H1 (cell line): ENCODE results near the gene OAS3. TPM values are rescaled to one million over a fixed set of nuclear protein-coding genes. Genes with fewer than 3 reads are reported as not detected.

Source experiments
- ATF3 ChIP-seq: IDR thresholded peaks from 2 replicates; pipeline ENCODE4 v1.6.1; 2011; ENCODE audit warnings: low read depth, mild to moderate bottlenecking, low read length; ENCODE audit not compliant: insufficient read depth
- CHD1 ChIP-seq: IDR thresholded peaks from 2 replicates; pipeline ENCODE4 v1.6.1; 2012; ENCODE audit warnings: low read depth, low read length, improper control_type of control experiment
- HDAC2 ChIP-seq, 2 experiments: fragments of 300-600 bp in 1 of 2; sonication (generic) in 1 of 2; IDR thresholded peaks; 2 replicates each; pipeline ENCODE4 v1.6.1; 2011 to 2012; ENCODE audit warnings: low read depth in 2 of 2, low read length in 2 of 2, mild to moderate bottlenecking in 2 of 2, moderate library complexity in 2 of 2, borderline replicate concordance in 1 of 2, inconsistent platforms in 1 of 2
- NRF1 ChIP-seq: IDR thresholded peaks from 2 replicates; pipeline ENCODE4 v1.6.1; 2011; ENCODE audit warnings: mild to moderate bottlenecking, low read depth, low read length, improper control_type of control experiment
- RAD21 ChIP-seq, 2 experiments: IDR thresholded peaks in 1 of 2; conservative IDR thresholded peaks in 1 of 2; 2 replicates each; pipeline ENCODE4 v1.6.1; 2011; ENCODE audit warnings: low read depth in 2 of 2, low read length in 2 of 2, improper control_type of control experiment in 1 of 2, inconsistent platforms in 1 of 2, mild to moderate bottlenecking in 1 of 2, moderate library complexity in 1 of 2
- SRF ChIP-seq: IDR thresholded peaks from 2 replicates; pipeline ENCODE4 v1.6.1; 2011; ENCODE audit warnings: mild to moderate bottlenecking, low read depth, low read length, moderate library complexity
- polyA plus RNA-seq, 7 experiments: library from polyadenylated mRNA; depleted of rRNA in 3 of 7; stranded (reverse) in 5 of 7; unstranded in 2 of 7; fragments of >200 nt in 5 of 7; fragments of 200-250 nt in 2 of 7; gene quantifications; 1 replicate in 5 of 7; 2 replicates in 1 of 7; 4 replicates in 1 of 7; pipeline versions ENCODE4 v1.2.1 to v1.2.3, GENCODE V29; 2011 to 2013; ENCODE audit warnings: missing spikeins in 2 of 7, mixed read lengths in 2 of 7
- total RNA-seq: library from RNA; stranded (reverse); fragmentation: NEBNext Ultra II Directional; extraction: Animal tissue kit (Norgen Biotek cat#: 25700); gene quantifications from 2 replicates; pipeline ENCODE4 v1.2.1, GENCODE V29; 2021

OAS3 gene
- total and polyA plus RNA-seq, 2 of the 8 experiments (the other 6 are each of a cell fraction or from before 2014, with no cell fraction given): 0.73 to 3.7 TPM

GRCh38 chr12:112900298-112901145, 37.8 kb upstream of the OAS3 start (continued):
- TF ChIP-seq HDAC2 (IDR thresholded peaks at IDR 0.05; ENCODE audit: borderline replicate concordance in 1 of 2, low read depth in 2 of 2, low read length in 2 of 2) (peak in 1 of 2 experiments; percentile 69; a peak in 1 of 4 replicates), ATF3 (no peak), CHD1 (no peak), RAD21 (IDR thresholded peaks at IDR 0.05 in 1 of 2, conservative IDR thresholded peaks at IDR 0.05 in 1 of 2; ENCODE audit: low read depth in 2 of 2, low read length in 2 of 2) (peak; percentile 73 to 82), NRF1 (no peak), SRF (peak; percentile 78)
